Gastroesophageal sphincter (tissue), 3 donors: ENCODE results near the gene FBXO42.
A peak's percentile ranks its signal among the peaks of the same experiment; 100 is the strongest.

Experiments used
- CTCF ChIP-seq, 4 experiments: fragments of 200-600 bp in 2 of 4; fragments of 450-650 bp in 2 of 4; sonication (generic) in 1 of 4; IDR thresholded peaks; one replicate each; pipeline ENCODE4 v1.5.1; 2017 to 2019; ENCODE audit warnings: antibody characterized with exemption in 4 of 4, mild to moderate bottlenecking in 2 of 4, moderate library complexity in 2 of 4
- EP300 ChIP-seq: sonication (generic); formaldehyde crosslinking; IDR thresholded peaks from one replicate; pipeline ENCODE4 v1.6.1; 2017; ENCODE audit warnings: antibody characterized with exemption, mild to moderate bottlenecking
- POLR2A ChIP-seq, 2 donors: fragments of 450-650 bp; IDR thresholded peaks; one replicate each; pipeline ENCODE4 v1.6.1; 2017; ENCODE audit warnings: antibody characterized with exemption in 2 of 2, mild to moderate bottlenecking in 2 of 2, moderate library complexity in 1 of 2
- POLR2AphosphoS5 ChIP-seq: sonication (generic); formaldehyde crosslinking; IDR thresholded peaks from one replicate; pipeline ENCODE4 v1.6.1; 2017; ENCODE audit warnings: antibody characterized with exemption

- TF ChIP-seq CTCF (IDR thresholded peaks at IDR 0.05) (no peak), POLR2A (IDR thresholded peaks at IDR 0.05) (no peak), EP300 (no peak), POLR2AphosphoS5 (peak; percentile 93)
Observed at GRCh38 chr1:16248603-16249516, 103.4 kb downstream of the FBXO42 start.
